Measurements from ENCODE around the gene UBAC2.

The UBAC2 gene

DNA sequence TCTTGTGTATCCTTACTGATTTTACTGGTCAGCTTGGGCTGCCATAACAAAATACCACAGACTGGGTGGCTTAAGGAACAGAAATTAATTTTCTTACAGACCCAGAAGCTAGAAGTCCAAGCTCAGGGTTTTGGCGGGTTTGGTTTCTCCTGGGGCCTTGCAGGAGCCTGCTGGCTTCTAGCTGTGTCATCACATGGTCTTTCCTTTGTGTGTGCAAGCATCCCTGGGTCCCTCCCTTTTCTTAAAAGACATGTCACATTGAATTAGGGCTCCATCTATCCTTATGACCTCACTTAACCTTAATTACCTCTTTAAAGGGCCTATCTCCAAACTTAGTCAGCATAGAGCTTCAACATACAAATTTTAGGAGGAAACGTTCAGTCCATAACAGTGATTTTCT, 23.4 kb downstream of the UBAC2 start:
- ATAC-seq = no peak
- TF ChIP-seq TCF4 (CRISPR knock-in tag; IDR thresholded peaks at IDR 0.05; ENCODE audit: borderline replicate concordance) = no peak
- no peak for TF ChIP-seq SNAI2 (CRISPR knock-in tag; IDR thresholded peaks at IDR 0.05)
- no peak for TF ChIP-seq GLIS3 (CRISPR knock-in tag; IDR thresholded peaks at IDR 0.05)
- TF ChIP-seq CREB5 (CRISPR knock-in tag; IDR thresholded peaks at IDR 0.05; ENCODE audit: low read depth) = no peak
- no peak for TF ChIP-seq RARB (CRISPR knock-in tag; IDR thresholded peaks at IDR 0.05)
- TF ChIP-seq TOX (CRISPR knock-in tag; IDR thresholded peaks at IDR 0.05; ENCODE audit: borderline replicate concordance) = no peak
- no peak for TF ChIP-seq CSDC2 (CRISPR knock-in tag; IDR thresholded peaks at IDR 0.05)
- no peak for TF ChIP-seq ISL1 (CRISPR knock-in tag; IDR thresholded peaks at IDR 0.05)
- TF ChIP-seq, protein P1, sequence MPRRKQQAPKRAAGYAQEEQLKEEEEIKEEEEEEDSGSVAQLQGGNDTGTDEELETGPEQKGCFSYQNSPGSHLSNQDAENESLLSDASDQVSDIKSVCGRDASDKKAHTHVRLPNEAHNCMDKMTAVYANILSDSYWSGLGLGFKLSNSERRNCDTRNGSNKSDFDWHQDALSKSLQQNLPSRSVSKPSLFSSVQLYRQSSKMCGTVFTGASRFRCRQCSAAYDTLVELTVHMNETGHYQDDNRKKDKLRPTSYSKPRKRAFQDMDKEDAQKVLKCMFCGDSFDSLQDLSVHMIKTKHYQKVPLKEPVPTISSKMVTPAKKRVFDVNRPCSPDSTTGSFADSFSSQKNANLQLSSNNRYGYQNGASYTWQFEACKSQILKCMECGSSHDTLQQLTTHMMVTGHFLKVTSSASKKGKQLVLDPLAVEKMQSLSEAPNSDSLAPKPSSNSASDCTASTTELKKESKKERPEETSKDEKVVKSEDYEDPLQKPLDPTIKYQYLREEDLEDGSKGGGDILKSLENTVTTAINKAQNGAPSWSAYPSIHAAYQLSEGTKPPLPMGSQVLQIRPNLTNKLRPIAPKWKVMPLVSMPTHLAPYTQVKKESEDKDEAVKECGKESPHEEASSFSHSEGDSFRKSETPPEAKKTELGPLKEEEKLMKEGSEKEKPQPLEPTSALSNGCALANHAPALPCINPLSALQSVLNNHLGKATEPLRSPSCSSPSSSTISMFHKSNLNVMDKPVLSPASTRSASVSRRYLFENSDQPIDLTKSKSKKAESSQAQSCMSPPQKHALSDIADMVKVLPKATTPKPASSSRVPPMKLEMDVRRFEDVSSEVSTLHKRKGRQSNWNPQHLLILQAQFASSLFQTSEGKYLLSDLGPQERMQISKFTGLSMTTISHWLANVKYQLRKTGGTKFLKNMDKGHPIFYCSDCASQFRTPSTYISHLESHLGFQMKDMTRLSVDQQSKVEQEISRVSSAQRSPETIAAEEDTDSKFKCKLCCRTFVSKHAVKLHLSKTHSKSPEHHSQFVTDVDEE (CRISPR knock-in tag; IDR thresholded peaks at IDR 0.05) = no peak
- no peak for TF ChIP-seq ZNF8 (CRISPR knock-in tag; IDR thresholded peaks at IDR 0.05)
- TF ChIP-seq BACH2 (CRISPR knock-in tag; IDR thresholded peaks at IDR 0.05; ENCODE audit: borderline replicate concordance) = no peak
- no peak for TF ChIP-seq ARNTL (CRISPR knock-in tag; IDR thresholded peaks at IDR 0.05; ENCODE audit: borderline replicate concordance, low read depth)
- TF ChIP-seq PPARA (CRISPR knock-in tag; IDR thresholded peaks at IDR 0.05; ENCODE audit: borderline replicate concordance) = no peak
- TF ChIP-seq ZC3H10 (CRISPR knock-in tag; IDR thresholded peaks at IDR 0.05) = no peak
- no peak for TF ChIP-seq PATZ1 (CRISPR knock-in tag; IDR thresholded peaks at IDR 0.05; ENCODE audit: borderline replicate concordance)
- TF ChIP-seq POU6F1 (CRISPR knock-in tag; IDR thresholded peaks at IDR 0.05; ENCODE audit: borderline replicate concordance, low read depth) = no peak
- no peak for TF ChIP-seq ZNF565 (CRISPR knock-in tag; conservative IDR thresholded peaks at IDR 0.05; ENCODE audit: low read depth)
- TF ChIP-seq OSR1 (CRISPR knock-in tag; IDR thresholded peaks at IDR 0.05) = no peak

DNA sequence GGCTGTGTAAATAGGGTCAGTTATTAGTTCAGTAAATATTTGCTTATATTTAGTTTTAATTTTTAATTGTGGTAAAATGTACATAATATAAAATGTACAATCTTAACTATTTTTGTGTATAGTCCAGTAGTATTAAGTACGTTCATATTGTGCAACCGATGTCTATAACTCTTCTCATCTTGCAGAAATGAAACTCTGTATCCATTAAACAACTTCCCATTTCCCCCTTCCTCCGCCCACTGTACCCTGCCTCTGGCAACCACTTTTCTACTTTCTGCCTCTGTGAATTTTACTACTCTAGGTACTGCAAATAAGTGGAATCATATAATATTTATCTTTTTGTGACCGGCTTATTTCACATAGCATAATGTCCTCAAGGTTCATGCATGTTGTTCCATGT, 24.4 kb downstream of the UBAC2 start:
- TF ChIP-seq ZC3H10 (CRISPR knock-in tag; IDR thresholded peaks at IDR 0.05) (no peak), ZNF565 (CRISPR knock-in tag; conservative IDR thresholded peaks at IDR 0.05; ENCODE audit: low read depth) (no peak), ZFP3 (CRISPR knock-in tag; IDR thresholded peaks at IDR 0.05) (no peak), ESRRG (CRISPR knock-in tag; IDR thresholded peaks at IDR 0.05) (no peak), TOX (CRISPR knock-in tag; IDR thresholded peaks at IDR 0.05; ENCODE audit: borderline replicate concordance) (no peak), SNAI2 (CRISPR knock-in tag; IDR thresholded peaks at IDR 0.05) (no peak), PATZ1 (CRISPR knock-in tag; IDR thresholded peaks at IDR 0.05; ENCODE audit: borderline replicate concordance) (no peak), PPARA (CRISPR knock-in tag; IDR thresholded peaks at IDR 0.05; ENCODE audit: borderline replicate concordance) (no peak), GLIS3 (CRISPR knock-in tag; IDR thresholded peaks at IDR 0.05) (no peak), CSDC2 (CRISPR knock-in tag; IDR thresholded peaks at IDR 0.05) (no peak), BACH2 (CRISPR knock-in tag; IDR thresholded peaks at IDR 0.05; ENCODE audit: borderline replicate concordance) (no peak), ZNF70 (CRISPR knock-in tag; IDR thresholded peaks at IDR 0.05) (no peak), RARB (CRISPR knock-in tag; IDR thresholded peaks at IDR 0.05) (no peak)
- TF ChIP-seq, protein P2, sequence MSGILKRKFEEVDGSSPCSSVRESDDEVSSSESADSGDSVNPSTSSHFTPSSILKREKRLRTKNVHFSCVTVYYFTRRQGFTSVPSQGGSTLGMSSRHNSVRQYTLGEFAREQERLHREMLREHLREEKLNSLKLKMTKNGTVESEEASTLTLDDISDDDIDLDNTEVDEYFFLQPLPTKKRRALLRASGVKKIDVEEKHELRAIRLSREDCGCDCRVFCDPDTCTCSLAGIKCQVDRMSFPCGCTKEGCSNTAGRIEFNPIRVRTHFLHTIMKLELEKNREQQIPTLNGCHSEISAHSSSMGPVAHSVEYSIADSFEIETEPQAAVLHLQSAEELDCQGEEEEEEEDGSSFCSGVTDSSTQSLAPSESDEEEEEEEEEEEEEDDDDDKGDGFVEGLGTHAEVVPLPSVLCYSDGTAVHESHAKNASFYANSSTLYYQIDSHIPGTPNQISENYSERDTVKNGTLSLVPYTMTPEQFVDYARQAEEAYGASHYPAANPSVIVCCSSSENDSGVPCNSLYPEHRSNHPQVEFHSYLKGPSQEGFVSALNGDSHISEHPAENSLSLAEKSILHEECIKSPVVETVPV (CRISPR knock-in tag; IDR thresholded peaks at IDR 0.05) = no peak
- TF ChIP-seq, protein P1 (CRISPR knock-in tag; IDR thresholded peaks at IDR 0.05) = no peak
- no peak for ATAC-seq
